ENCODE results near the gene WASF2.

DNA sequence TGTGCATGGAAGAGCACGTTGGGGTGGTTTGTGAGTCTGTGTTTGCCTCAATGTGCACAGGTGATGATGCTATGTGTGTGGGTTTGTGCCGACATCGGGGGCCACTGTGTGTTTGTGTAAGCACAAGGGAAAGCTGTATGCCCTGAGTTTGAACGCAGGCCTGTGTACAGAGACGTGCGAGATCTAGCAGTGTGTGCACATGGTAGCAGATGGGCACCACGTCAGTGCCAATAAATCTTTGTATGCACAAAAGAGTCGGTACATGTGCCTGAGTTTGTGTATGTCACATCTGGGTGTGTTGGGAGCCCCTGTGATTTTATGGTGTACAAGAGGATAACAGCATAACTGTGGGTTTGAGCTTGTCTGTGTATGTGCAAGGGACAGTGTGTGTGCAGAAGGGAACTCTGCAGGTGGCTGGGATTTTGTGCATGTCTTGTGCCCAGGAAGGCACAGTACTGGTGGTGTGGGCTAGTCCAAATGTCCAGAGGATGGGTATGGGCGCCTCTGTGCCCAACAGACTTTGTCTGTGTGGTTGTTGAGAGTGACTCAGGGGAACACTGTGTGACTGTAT lies 32.0 kb upstream of the WASF2 start:
- TF ChIP-seq, protein P1, sequence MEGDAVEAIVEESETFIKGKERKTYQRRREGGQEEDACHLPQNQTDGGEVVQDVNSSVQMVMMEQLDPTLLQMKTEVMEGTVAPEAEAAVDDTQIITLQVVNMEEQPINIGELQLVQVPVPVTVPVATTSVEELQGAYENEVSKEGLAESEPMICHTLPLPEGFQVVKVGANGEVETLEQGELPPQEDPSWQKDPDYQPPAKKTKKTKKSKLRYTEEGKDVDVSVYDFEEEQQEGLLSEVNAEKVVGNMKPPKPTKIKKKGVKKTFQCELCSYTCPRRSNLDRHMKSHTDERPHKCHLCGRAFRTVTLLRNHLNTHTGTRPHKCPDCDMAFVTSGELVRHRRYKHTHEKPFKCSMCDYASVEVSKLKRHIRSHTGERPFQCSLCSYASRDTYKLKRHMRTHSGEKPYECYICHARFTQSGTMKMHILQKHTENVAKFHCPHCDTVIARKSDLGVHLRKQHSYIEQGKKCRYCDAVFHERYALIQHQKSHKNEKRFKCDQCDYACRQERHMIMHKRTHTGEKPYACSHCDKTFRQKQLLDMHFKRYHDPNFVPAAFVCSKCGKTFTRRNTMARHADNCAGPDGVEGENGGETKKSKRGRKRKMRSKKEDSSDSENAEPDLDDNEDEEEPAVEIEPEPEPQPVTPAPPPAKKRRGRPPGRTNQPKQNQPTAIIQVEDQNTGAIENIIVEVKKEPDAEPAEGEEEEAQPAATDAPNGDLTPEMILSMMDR (IDR thresholded peaks at IDR 0.05; ENCODE audit: low read length) = no peak
- no peak for TF ChIP-seq EZH2 (IDR thresholded peaks at IDR 0.05; ENCODE audit: borderline replicate concordance, low read length)

Measured in OCI-LY1 (cell line).